ENCODE data around the gene PDPN. TPM values are rescaled to one million over a fixed set of nuclear protein-coding genes. Genes with fewer than 3 reads are reported as not detected.

The PDPN gene
- total RNA-seq, 2 donors from 2014 or later = 17.3 to 28.9 TPM

DNA sequence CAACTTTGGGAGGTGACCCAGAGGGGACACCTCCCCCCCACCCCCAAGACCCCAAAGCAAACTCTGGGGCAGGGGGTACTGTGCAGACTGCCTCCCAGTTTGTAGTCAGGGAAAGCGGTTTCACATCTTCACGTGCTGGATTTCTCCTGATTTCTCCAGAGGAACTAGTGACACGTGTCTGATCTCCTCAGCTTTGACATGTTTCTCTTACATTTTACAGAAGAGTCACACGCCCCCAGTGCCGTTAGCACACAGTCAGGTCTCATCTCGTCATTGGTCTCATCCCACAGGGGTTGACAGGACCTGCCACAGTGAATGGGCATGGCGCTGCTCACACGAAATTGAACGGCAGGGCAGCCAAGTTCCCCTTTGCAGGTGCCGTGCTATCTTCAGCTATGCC lies 11.8 kb downstream of the PDPN start:
- Histone ChIP-seq H3K4me1 (peaks cover 0 to 18% of the 10 kb centered on the region in 2 donors), H3K27me3 (no peaks in the 10 kb centered on the region), H3K36me3 (no peaks in the 10 kb centered on the region), H3K9me3 (no peaks in the 10 kb centered on the region), H3K27ac (no peak overlapping the region), H3K4me3 (no peak overlapping the region)
- DNase-seq (ENCODE audit: low spot score) = no peak
- TF ChIP-seq, protein P1, sequence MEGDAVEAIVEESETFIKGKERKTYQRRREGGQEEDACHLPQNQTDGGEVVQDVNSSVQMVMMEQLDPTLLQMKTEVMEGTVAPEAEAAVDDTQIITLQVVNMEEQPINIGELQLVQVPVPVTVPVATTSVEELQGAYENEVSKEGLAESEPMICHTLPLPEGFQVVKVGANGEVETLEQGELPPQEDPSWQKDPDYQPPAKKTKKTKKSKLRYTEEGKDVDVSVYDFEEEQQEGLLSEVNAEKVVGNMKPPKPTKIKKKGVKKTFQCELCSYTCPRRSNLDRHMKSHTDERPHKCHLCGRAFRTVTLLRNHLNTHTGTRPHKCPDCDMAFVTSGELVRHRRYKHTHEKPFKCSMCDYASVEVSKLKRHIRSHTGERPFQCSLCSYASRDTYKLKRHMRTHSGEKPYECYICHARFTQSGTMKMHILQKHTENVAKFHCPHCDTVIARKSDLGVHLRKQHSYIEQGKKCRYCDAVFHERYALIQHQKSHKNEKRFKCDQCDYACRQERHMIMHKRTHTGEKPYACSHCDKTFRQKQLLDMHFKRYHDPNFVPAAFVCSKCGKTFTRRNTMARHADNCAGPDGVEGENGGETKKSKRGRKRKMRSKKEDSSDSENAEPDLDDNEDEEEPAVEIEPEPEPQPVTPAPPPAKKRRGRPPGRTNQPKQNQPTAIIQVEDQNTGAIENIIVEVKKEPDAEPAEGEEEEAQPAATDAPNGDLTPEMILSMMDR (IDR thresholded peaks at IDR 0.05) = no peak

DNA sequence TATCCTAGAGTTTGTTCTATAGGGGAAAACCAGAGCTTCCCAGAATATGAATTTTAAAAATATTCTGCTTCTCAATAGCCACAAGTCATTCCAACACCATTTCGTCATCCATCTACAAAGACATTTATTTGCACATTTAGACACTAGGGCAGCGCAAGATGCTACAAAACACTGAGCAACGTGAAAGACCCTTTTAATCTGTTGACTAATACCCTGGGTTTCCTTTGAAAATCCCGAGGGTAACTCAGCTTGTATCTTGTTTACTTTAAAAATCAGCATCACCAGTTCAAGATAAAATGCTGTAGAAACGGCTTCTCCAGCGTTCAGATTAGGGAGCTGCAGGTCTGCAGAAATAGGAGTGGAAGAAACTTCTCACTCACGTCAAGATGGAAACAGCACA lies 13.5 kb downstream of the PDPN start:
- TF ChIP-seq, protein P1 (IDR thresholded peaks at IDR 0.05) = no peak
- H3K4me1 ChIP-seq = peaks cover 0 to 24% of the 10 kb centered on the region in 2 donors
- H3K36me3 ChIP-seq = no peaks in the 10 kb centered on the region
- DNase-seq (ENCODE audit: low spot score) = no peak
- no peaks in the 10 kb centered on the region for H3K9me3 ChIP-seq
- H3K27ac ChIP-seq = no peak overlapping the region
- no peak overlapping the region for H3K4me3 ChIP-seq
- H3K27me3 ChIP-seq = no peaks in the 10 kb centered on the region

DNA sequence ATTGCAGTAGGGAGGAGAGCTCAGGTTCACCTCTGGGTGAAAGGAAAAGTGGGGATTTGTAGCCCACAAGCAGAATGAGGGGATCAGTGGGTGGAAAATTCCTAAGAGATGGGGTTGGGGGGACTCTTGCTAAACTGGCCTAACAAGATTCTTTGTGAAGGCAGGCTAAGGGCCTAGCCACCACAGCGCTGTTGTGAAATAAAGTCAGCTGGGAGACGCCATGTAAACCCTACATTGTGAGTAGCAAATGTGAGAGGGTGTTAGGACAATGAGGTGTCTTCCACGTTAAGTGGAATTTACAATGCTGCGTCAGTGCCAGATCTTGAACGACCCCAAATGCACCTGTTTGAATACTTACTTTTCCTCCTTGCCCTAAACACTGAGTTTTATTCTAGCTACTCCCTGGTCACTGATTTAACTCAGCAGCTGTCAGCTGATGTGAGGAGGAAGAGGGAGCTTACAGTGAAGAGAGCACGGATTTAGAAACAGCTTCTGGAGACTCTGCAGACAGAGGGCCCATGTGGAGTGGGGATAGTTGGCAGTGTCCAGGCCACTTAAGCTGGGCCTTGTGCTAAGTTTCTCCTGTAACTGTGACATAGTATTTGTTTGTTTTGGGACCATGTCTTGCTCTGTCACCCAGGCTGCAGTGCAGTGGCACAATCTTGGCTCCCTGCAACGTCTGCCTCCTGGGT lies 17.3 kb downstream of the PDPN start:
- Histone ChIP-seq H3K27ac (peak overlapping the region; percentile 47 to 56), H3K36me3 (no peaks in the 10 kb centered on the region), H3K4me3 (no peak overlapping the region), H3K4me1 (peaks cover 0 to 8% of the 10 kb centered on the region in 2 donors), H3K9me3 (no peaks in the 10 kb centered on the region), H3K27me3 (no peaks in the 10 kb centered on the region)
- TF ChIP-seq, protein P1 (IDR thresholded peaks at IDR 0.05) = no peak
- DNase-seq (ENCODE audit: low spot score) = no peak

DNA sequence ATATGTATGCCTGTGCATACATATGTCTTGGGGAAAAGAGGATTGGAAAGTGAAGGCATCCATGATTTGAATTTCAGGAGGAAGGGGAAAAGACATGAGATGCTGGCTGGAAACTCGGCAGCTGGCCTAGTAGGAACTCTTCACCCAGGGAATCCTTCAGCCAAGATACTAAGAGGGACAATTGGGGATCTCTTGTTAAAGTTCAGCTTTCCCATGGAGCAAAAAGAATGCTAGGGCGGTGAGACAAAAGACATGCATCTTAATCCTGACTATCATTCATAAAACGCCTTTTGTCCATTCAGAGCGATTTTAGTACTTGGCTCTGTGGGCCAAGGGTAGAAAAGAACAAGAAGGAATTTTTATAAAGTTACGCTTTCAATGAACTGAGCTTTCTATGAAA lies 20.5 kb downstream of the PDPN start:
- Histone ChIP-seq H3K27ac (no peak overlapping the region), H3K9me3 (no peaks in the 10 kb centered on the region), H3K36me3 (peaks cover 8% of the 10 kb centered on the region), H3K4me3 (no peak overlapping the region), H3K4me1 (peaks cover 0 to 8% of the 10 kb centered on the region in 2 donors), H3K27me3 (no peaks in the 10 kb centered on the region)
- DNase-seq (ENCODE audit: low spot score) = no peak
- TF ChIP-seq, protein P1 (IDR thresholded peaks at IDR 0.05) = no peak

DNA sequence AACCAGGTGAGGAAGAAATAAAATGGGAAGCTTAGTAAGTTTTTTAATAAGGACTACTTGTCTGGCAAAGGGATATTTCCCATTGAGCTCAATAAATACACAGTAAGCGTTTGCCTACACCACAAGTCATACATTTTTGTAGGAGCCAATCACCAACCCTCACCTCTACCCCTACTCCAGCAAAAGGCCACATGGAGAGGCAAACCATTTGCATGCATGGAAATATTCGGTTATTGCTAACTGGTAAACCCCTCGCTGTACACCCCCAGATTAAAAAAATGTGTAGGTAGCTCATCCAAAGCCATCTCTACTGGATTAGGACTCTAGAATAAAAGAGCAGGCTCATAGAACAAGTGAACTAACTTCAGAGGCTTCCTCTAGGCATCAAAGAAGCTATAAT lies 21.1 kb downstream of the PDPN start:
- Histone ChIP-seq H3K27me3 (no peaks in the 10 kb centered on the region), H3K36me3 (peaks cover 8% of the 10 kb centered on the region), H3K4me1 (peaks cover 0 to 8% of the 10 kb centered on the region in 2 donors), H3K9me3 (no peaks in the 10 kb centered on the region), H3K27ac (no peak overlapping the region), H3K4me3 (no peak overlapping the region)
- TF ChIP-seq, protein P1 (IDR thresholded peaks at IDR 0.05) = no peak
- no peak for DNase-seq (ENCODE audit: low spot score)

DNA sequence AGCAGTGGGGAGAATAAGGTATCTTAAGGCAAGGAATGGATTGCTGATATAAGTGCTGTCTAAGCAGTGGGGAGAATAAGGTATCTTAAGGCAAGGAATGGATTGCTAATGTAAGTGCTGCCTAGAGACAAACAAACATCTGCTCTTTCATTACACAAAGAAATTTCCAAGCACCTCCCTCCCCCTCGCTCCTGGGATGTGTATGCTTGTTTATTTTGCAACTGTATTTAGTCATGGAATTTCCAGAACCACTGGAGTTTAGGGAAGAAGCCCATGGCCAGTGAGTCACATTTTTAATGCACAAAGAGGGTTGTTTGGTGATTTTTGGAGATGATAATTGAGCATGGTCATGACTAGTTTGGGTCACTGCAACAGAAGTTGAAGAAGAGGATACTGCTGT lies 21.5 kb downstream of the PDPN start:
- no peak for DNase-seq (ENCODE audit: low spot score)
- peaks cover 0 to 8% of the 10 kb centered on the region in 2 donors for H3K4me1 ChIP-seq
- no peaks in the 10 kb centered on the region for H3K27me3 ChIP-seq
- H3K27ac ChIP-seq = no peak overlapping the region
- peaks cover 10% of the 10 kb centered on the region for H3K36me3 ChIP-seq
- TF ChIP-seq, protein P1 (IDR thresholded peaks at IDR 0.05) = no peak
- no peaks in the 10 kb centered on the region for H3K9me3 ChIP-seq
- no peak overlapping the region for H3K4me3 ChIP-seq

Measured in right atrium auricular region (tissue), 2 donors.